C4-2B (cell line): ENCODE measurements around the gene SOS1.

ENCODE experiments used
- ZFX ChIP-seq: fragments of 450-650 bp; IDR thresholded peaks from 2 replicates; pipeline ENCODE4 v1.6.1; 2017
- TF ChIP-seq, protein P1 (sequence below): fragments of 450-650 bp; conservative IDR thresholded peaks from 2 replicates; pipeline ENCODE4 v1.5.1; 2017; ENCODE audit warnings: mild to moderate bottlenecking

DNA sequence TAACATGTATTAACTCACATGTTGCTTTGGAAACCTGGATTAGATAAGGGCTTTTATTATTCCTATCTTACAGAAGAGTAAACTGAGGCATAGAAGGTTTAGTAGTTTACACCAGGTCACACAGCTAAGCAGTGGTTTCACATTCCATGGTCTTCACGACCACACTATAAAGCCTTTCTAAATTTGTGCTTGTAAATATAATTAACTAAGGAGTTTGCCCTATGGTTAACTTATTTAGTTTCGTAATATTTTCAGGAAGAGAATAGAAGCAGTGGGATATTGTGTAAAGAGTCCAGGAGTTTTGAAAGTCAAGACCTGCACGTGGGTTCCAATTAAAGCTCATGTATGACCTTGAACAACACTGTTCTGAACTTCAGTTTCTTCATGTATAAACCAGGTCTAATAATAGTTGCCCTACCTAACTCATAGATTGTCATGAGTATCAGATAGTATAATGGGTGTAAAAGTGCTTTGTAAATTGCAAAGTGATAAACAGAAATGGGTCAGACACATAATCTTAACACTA, 19.5 kb upstream of the SOS1 start:
- TF ChIP-seq, protein P1, sequence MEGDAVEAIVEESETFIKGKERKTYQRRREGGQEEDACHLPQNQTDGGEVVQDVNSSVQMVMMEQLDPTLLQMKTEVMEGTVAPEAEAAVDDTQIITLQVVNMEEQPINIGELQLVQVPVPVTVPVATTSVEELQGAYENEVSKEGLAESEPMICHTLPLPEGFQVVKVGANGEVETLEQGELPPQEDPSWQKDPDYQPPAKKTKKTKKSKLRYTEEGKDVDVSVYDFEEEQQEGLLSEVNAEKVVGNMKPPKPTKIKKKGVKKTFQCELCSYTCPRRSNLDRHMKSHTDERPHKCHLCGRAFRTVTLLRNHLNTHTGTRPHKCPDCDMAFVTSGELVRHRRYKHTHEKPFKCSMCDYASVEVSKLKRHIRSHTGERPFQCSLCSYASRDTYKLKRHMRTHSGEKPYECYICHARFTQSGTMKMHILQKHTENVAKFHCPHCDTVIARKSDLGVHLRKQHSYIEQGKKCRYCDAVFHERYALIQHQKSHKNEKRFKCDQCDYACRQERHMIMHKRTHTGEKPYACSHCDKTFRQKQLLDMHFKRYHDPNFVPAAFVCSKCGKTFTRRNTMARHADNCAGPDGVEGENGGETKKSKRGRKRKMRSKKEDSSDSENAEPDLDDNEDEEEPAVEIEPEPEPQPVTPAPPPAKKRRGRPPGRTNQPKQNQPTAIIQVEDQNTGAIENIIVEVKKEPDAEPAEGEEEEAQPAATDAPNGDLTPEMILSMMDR = no peak
- no peak for TF ChIP-seq ZFX
